SKM-1 treated with dmso at 0.1 percent for 144 hours (cell line): ENCODE data around the gene MAGOHB.

Experiments
- DNase-seq: peaks from one replicate; lab custom pipeline; 2025; ENCODE audit not compliant: unreplicated experiment; lab: John Stamatoyannopoulos, UW

The MAGOHB gene

GRCh38 chr12:10557329-10557728 lies 56.1 kb downstream of the MAGOHB start:
- DNase-seq = no peak

GRCh38 chr12:10554756-10555481 lies 58.5 kb downstream of the MAGOHB start:
- DNase-seq = no peak

- DNase-seq = no peak
Observed at GRCh38 chr12:10554228-10554755, 59.1 kb downstream of the MAGOHB start.
